ENCODE measurements around the gene ITPR3. TPM values are rescaled to one million over a fixed set of nuclear protein-coding genes. Genes with fewer than 3 reads are reported as not detected.

ITPR3 gene
- total RNA-seq, 2 experiments from 2014 or later: 56.6 to 83.5 TPM

DNA sequence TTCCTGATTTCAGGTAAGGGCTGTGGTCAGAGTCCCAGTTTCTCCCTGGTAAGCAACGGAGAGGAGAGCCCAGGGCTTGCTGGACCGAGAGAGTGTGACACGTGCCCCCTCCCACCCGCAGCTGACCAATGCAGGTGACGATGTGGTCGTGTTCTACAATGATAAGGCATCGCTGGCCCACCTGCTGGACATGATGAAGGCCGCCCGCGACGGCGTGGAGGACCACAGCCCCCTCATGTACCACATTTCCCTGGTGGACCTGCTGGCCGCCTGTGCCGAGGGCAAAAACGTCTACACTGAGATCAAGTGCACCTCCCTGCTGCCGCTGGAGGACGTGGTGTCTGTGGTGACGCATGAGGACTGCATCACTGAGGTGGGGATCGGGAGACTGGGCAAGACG, 58.6 kb downstream of the ITPR3 start:
- intact Hi-C loops (cut with micrococcal nuclease; ENCODE audit: unreplicated experiment): no loop called here
- Histone ChIP-seq H2AFZ (ENCODE audit: low read length) (no peak overlapping the region), H3K9me2 (ENCODE audit: insufficient read depth, low read length) (no peaks in the 10 kb centered on the region), H3K9me3 (ENCODE audit: low read length) (no peaks in the 10 kb centered on the region), H3K36me3 (ENCODE audit: insufficient read depth, low read length) (peaks cover 97% of the 10 kb centered on the region), H3K4me2 (ENCODE audit: low read length) (no peak overlapping the region), H3K4me1 (ENCODE audit: insufficient read depth, low read length, poor library complexity, severe bottlenecking) (no peaks in the 10 kb centered on the region), H4K20me1 (ENCODE audit: insufficient read depth, low read length) (no peaks in the 10 kb centered on the region), H3K4me3 (ENCODE audit: low read depth, low read length, poor library complexity, severe bottlenecking) (no peak overlapping the region), H3K79me2 (ENCODE audit: insufficient read depth, low read depth, low read length) (no peaks in the 10 kb centered on the region), H3K27ac (ENCODE audit: low read depth, low read length, poor library complexity, severe bottlenecking) (no peak overlapping the region)
- BruUV-seq (replicated peaks): no TSS peak
- POLR2A ChIA-PET: no interaction called here
- CTCF ChIA-PET (ENCODE audit: unreplicated experiment): no interaction called here
- DNase-seq (ENCODE audit: low spot score): no peak
- TF ChIP-seq, protein P1, sequence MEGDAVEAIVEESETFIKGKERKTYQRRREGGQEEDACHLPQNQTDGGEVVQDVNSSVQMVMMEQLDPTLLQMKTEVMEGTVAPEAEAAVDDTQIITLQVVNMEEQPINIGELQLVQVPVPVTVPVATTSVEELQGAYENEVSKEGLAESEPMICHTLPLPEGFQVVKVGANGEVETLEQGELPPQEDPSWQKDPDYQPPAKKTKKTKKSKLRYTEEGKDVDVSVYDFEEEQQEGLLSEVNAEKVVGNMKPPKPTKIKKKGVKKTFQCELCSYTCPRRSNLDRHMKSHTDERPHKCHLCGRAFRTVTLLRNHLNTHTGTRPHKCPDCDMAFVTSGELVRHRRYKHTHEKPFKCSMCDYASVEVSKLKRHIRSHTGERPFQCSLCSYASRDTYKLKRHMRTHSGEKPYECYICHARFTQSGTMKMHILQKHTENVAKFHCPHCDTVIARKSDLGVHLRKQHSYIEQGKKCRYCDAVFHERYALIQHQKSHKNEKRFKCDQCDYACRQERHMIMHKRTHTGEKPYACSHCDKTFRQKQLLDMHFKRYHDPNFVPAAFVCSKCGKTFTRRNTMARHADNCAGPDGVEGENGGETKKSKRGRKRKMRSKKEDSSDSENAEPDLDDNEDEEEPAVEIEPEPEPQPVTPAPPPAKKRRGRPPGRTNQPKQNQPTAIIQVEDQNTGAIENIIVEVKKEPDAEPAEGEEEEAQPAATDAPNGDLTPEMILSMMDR (conservative IDR thresholded peaks at IDR 0.05; ENCODE audit: low read length): no peak
- TF ChIP-seq EZH2phosphoT487 (IDR thresholded peaks at IDR 0.05; ENCODE audit: borderline replicate concordance, low read depth, low read length): no peak

DNA sequence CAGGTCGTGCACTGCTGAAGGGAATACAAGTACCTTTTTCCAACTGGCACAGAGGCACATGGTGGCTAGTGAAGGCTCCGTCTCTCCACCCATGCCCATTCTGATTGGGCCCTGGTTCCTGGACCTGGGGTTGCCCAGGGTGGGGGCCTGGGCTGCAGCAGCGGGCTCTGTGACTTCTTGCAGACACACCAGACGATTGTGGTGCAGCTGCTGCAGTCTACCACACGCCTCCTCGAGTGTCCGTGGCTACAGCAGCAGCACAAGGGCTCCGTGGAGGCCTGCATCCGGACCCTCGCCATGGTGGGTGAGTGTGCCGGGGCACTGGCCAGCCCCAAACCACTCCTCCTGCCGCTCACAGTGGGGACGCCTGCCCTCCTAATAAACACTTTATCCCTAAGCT, 61.2 kb downstream of the ITPR3 start:
- no peak overlapping the region for H3K4me3 ChIP-seq (ENCODE audit: low read depth, low read length, poor library complexity, severe bottlenecking)
- no peaks in the 10 kb centered on the region for H3K79me2 ChIP-seq (ENCODE audit: insufficient read depth, low read depth, low read length)
- no peaks in the 10 kb centered on the region for H3K9me3 ChIP-seq (ENCODE audit: low read length)
- H3K27ac ChIP-seq (ENCODE audit: low read depth, low read length, poor library complexity, severe bottlenecking): no peak overlapping the region
- no peaks in the 10 kb centered on the region for H3K4me1 ChIP-seq (ENCODE audit: insufficient read depth, low read length, poor library complexity, severe bottlenecking)
- no peaks in the 10 kb centered on the region for H4K20me1 ChIP-seq (ENCODE audit: insufficient read depth, low read length)
- intact Hi-C loops (cut with micrococcal nuclease; ENCODE audit: unreplicated experiment): no loop called here
- CTCF ChIA-PET (ENCODE audit: unreplicated experiment): no interaction called here
- DNase-seq (ENCODE audit: low spot score): no peak
- no peak overlapping the region for H3K4me2 ChIP-seq (ENCODE audit: low read length)
- peaks cover 97% of the 10 kb centered on the region for H3K36me3 ChIP-seq (ENCODE audit: insufficient read depth, low read length)
- POLR2A ChIA-PET: interaction anchor here (0.6 to 0.7 kb wide), 2 partner anchors 45 to 127 kb away, joined by 4 to 6 read pairs; no protein-coding TSS in a partner anchor
- BruUV-seq (replicated peaks): no TSS peak
- TF ChIP-seq, protein P1 (conservative IDR thresholded peaks at IDR 0.05; ENCODE audit: low read length): no peak
- no peak for TF ChIP-seq EZH2phosphoT487 (IDR thresholded peaks at IDR 0.05; ENCODE audit: borderline replicate concordance, low read depth, low read length)
- no peaks in the 10 kb centered on the region for H3K9me2 ChIP-seq (ENCODE audit: insufficient read depth, low read length)
- no peak overlapping the region for H2AFZ ChIP-seq (ENCODE audit: low read length)

DNA sequence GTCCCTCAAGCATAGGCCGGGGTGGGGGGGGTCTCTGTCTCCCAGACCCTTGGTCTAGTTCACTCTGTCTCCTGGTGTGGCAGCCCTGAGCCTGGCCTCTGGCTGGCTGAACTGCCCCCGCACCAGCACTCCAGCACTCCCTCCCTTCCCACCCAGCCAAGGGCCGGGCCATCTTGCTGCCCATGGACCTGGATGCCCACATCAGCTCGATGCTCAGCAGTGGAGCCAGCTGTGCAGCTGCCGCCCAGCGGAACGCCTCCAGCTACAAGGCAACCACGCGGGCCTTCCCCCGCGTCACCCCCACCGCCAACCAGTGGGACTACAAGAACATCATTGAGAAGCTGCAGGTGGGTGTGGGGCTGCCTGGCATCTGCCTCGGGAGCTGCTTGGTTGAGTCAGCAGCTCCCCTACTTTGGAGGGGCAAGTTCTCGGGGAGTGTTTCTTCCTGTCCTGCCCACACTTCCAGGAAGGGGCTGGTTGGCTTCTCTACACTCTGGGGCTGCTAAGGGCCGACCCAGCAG, 62.0 kb downstream of the ITPR3 start:
- no peak for DNase-seq (ENCODE audit: low spot score)
- no peak for TF ChIP-seq EZH2phosphoT487 (IDR thresholded peaks at IDR 0.05; ENCODE audit: borderline replicate concordance, low read depth, low read length)
- TF ChIP-seq, protein P1 (conservative IDR thresholded peaks at IDR 0.05; ENCODE audit: low read length): no peak
- intact Hi-C loops (cut with micrococcal nuclease; ENCODE audit: unreplicated experiment): no loop called here
- Histone ChIP-seq H4K20me1 (ENCODE audit: insufficient read depth, low read length) (no peaks in the 10 kb centered on the region), H3K4me1 (ENCODE audit: insufficient read depth, low read length, poor library complexity, severe bottlenecking) (no peaks in the 10 kb centered on the region), H3K36me3 (ENCODE audit: insufficient read depth, low read length) (peaks cover 97% of the 10 kb centered on the region), H3K9me3 (ENCODE audit: low read length) (no peaks in the 10 kb centered on the region), H3K27ac (ENCODE audit: low read depth, low read length, poor library complexity, severe bottlenecking) (no peak overlapping the region), H3K4me2 (ENCODE audit: low read length) (no peak overlapping the region), H3K4me3 (ENCODE audit: low read depth, low read length, poor library complexity, severe bottlenecking) (no peak overlapping the region), H3K9me2 (ENCODE audit: insufficient read depth, low read length) (no peaks in the 10 kb centered on the region), H3K79me2 (ENCODE audit: insufficient read depth, low read depth, low read length) (no peaks in the 10 kb centered on the region), H2AFZ (ENCODE audit: low read length) (no peak overlapping the region)
- POLR2A ChIA-PET: interaction anchor here (0.6 to 0.7 kb wide), 2 partner anchors 46 to 128 kb away, joined by 4 to 6 read pairs; no protein-coding TSS in a partner anchor
- CTCF ChIA-PET (ENCODE audit: unreplicated experiment): interaction anchor here (0.5 kb wide), 1 partner anchor 170 kb away, joined by 3 read pairs; no protein-coding TSS in a partner anchor
- BruUV-seq (replicated peaks): no TSS peak
